ENCODE data around the gene CGAS. TPM values are rescaled to one million over a fixed set of nuclear protein-coding genes. Genes with fewer than 3 reads are reported as not detected.
"Not testable (repeated sequence)": the region's sequence is repeated elsewhere in the genome, so short reads cannot be mapped to it uniquely, and the experiment has no call there.

Gene CGAS
- polyA plus RNA-seq, 3 donors: 0.81 to 5.1 (median 2.7) TPM

GRCh38 chr6:73413102-73413501 is 39.0 kb downstream of the CGAS start:
- H3K27ac ChIP-seq (ENCODE audit: low read depth, low read length): no peak overlapping the region
- WGBS, 3 donors: 94 to 100% (median 99%) methylated on average over 3 of the region's 3 CpGs

DNA sequence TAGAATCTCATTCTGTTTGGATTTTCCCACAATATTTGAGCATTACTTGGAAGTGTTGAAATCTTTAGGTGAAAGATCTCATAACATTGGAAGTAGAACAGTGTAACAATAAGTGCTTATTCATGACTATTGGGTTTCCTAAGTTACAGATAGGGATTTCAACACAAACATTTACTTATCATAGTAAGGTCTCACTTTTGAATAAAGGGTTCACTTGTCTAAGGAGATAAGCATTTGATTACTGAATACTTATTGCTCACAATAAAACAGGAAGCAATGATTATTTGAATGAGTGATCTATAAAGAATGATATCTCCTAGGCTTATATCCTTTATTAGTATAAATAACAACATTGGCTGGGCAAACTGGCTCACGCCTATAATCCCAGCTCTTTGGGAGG is 42.7 kb downstream of the CGAS start:
- WGBS, 3 donors: 86 to 97% (median 93%) methylated on average over 1 of the region's 1 CpG
- H3K27ac ChIP-seq (ENCODE audit: low read depth, low read length): no peak overlapping the region

- H3K27ac ChIP-seq (ENCODE audit: low read depth, low read length): no peak overlapping the region
Observed at GRCh38 chr6:73400656-73401055, 51.4 kb downstream of the CGAS start.

GRCh38 chr6:73395875-73396274 is 56.2 kb downstream of the CGAS start:
- H3K27ac ChIP-seq (ENCODE audit: low read depth, low read length): no peak overlapping the region
- 91 to 98% (median 96%) methylated on average over 10 of the region's 10 CpGs for WGBS, 3 donors

- no peak within 1 kb of the TSS for H3K27ac ChIP-seq (ENCODE audit: low read depth, low read length)
- 58 to 80% (median 73%) methylated on average over 53 to 54 of the region's 54 CpGs for WGBS, 3 donors
Observed at GRCh38 chr6:73394577-73395354, 57.3 kb downstream of the CGAS start, which contains the start of gene DDX43. Gene DDX43, plus strand, starts transcription at chr6:73394828. Its CDS starts 78 bp downstream, at chr6:73394906.

DNA sequence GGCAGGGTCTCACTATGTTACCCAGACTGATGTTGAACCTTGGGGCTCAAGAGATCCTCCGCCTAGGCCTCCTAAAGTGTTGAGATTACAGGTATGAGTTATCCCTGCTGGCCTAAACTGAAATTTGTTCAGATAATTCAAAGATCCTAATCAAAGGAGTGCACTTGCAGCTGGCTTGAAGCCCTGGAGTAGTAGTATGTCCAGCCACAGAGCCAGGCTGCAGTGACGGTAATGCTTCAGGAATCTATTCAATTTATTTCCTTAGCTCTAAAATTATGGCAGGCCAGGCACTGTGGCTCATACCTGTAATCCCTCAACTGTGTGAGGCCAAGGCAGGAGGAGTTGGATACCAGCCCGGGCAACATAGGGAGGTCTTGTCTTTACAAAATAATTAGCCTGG is 58.8 kb downstream of the CGAS start:
- no peak overlapping the region for H3K27ac ChIP-seq (ENCODE audit: low read depth, low read length)
- WGBS, 3 donors: 87 to 98% (median 91%) methylated on average over 3 of the region's 3 CpGs

DNA sequence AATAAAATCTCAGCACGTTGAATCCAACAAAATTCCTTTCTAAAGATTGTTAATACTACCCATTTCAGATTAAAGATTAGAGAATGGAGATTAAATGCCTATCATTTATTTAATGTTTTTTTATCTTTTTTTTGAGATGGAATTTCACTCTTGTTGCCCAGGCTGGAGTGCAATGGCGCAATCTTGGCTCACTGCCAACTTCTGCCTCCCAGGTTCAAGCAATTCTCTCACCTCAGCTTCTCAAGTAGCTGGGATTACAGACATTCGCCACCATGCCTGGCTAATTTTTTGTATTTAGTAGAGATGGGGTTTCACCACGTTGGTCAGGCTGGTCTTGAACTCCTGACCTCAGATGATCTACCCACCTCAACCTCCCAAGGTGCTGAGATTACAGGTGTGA is 59.9 kb downstream of the CGAS start:
- H3K27ac ChIP-seq (ENCODE audit: low read depth, low read length): not testable (repeated sequence)
- WGBS, 3 donors: 67 to 74% (median 68%) methylated on average over 4 of the region's 4 CpGs

GRCh38 chr6:73391675-73392074 is 60.4 kb downstream of the CGAS start:
- 67 to 77% (median 70%) methylated on average over 2 of the region's 2 CpGs for WGBS, 3 donors
- H3K27ac ChIP-seq (ENCODE audit: low read depth, low read length): no peak overlapping the region

DNA sequence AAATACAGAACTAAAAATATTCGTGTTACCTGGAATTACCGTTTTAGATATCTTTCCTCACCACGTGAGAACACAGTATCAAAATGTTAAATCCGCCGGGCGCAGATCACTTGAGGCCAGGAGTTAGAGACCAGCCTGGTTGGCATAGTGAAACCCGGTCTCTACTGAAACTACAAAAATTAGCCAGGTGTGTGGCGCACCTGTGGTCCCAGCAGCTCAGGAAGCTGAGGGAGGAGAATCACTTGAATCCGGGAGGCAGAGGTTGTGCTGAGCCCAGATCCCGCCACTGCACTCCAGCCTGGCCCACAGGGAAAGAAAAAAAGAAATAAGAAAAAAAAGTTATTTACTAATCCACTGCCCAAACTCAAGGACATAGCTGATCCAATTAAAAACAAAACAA is 62.2 kb downstream of the CGAS start:
- 74 to 87% (median 85%) methylated on average over 10 of the region's 10 CpGs for WGBS, 3 donors

GRCh38 chr6:73388800-73389512 is 63.1 kb downstream of the CGAS start:
- H3K27ac ChIP-seq (ENCODE audit: low read depth, low read length): no peak overlapping the region
- WGBS, 3 donors: 1 to 3% (median 1%) methylated on average over 38 of the region's 38 CpGs

More for the DNA sequence above, 62.2 kb downstream of the CGAS start:
- H3K27ac ChIP-seq (ENCODE audit: low read depth, low read length): no peak overlapping the region

DNA sequence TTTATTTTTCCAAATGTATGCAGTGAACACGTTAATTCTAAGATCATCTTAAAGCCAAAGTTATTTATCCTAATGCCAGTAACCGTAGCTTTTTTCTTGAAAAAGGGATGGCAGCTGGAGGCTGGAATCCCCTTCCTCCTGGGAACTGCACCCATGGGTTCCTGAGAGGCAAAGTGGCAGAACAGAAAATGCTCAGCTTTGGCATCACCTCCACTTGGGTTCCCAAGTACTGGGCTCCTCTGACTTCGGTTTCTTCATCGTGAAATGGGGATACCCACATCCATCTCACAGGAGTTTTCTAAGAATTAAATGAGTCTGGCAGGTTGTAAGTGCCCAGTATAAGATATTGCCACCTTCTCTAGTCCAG is 63.7 kb downstream of the CGAS start:
- WGBS, 3 donors: 32 to 46% (median 36%) methylated on average over 4 of the region's 4 CpGs
- H3K27ac ChIP-seq (ENCODE audit: low read depth, low read length): no peak overlapping the region

GRCh38 chr6:73382462-73383113 is 69.5 kb downstream of the CGAS start:
- WGBS, 3 donors: 87 to 90% (median 88%) methylated on average over 6 of the region's 6 CpGs
- no peak overlapping the region for H3K27ac ChIP-seq (ENCODE audit: low read depth, low read length)

- WGBS, 3 donors: 90 to 95% (median 95%) methylated on average over 10 of the region's 10 CpGs
Observed at GRCh38 chr6:73381531-73381930, 70.6 kb downstream of the CGAS start.

DNA sequence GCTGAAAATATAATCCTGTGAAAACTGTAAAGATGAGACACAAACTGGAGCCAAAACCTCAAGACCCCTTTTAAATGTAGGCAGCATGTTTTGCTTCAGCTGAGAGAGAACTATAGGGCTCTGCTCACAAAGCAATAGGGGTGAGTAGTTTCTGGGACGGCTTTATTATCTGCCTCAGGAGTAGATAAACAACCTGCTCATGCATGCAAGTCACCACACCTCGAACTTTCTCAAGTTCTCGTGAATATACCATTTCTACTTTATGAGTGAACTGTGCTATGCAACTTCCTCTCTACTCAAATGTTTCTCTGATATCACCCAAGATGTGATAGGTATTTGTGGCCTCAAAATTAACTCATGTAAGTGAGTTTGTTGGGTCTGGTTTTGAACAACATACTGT is 74.9 kb downstream of the CGAS start:
- no peak overlapping the region for H3K27ac ChIP-seq (ENCODE audit: low read depth, low read length)
- WGBS, 3 donors: 34 to 71% (median 63%) methylated on average over 3 of the region's 3 CpGs

More at GRCh38 chr6:73381531-73381930, 70.6 kb downstream of the CGAS start:
- H3K27ac ChIP-seq (ENCODE audit: low read depth, low read length): not testable (repeated sequence)

GRCh38 chr6:73375216-73375615 is 76.9 kb downstream of the CGAS start:
- H3K27ac ChIP-seq (ENCODE audit: low read depth, low read length): no peak overlapping the region
- 71 to 88% (median 80%) methylated on average over 1 of the region's 1 CpG for WGBS, 3 donors

Other genes starting within 250 kb of the CGAS start
- gene KHDC1L, start 226.8 kb downstream of the CGAS start, polyA plus RNA-seq: not detected
- 1 to 10 TPM in 2 of 3 donors, under 1 TPM in 1; 0.88 to 2.4 (median 2.0) TPM for gene KHDC1, start 189.1 kb downstream of the CGAS start, polyA plus RNA-seq
- gene DPPA5, start 98.0 kb downstream of the CGAS start, polyA plus RNA-seq: not detected
- gene KHDC3L, start 89.6 kb downstream of the CGAS start, polyA plus RNA-seq: not detected
- gene OOEP, start 82.4 kb downstream of the CGAS start, polyA plus RNA-seq: under 1 TPM in 2 of 3 donors, not detected in 1; 0.27 to 0.59 TPM
- gene DDX43, start 57.5 kb downstream of the CGAS start, polyA plus RNA-seq: 1 to 10 TPM in 1 of 3 donors, under 1 TPM in 2; 0.79 to 1.1 (median 0.86) TPM
- 10 to 100 TPM in 2 of 3 donors, 1 to 10 TPM in 1; 9.6 to 17.2 (median 11.7) TPM for gene MTO1, start 9.4 kb upstream of the CGAS start, polyA plus RNA-seq
- gene EEF1A1, start 68.7 kb upstream of the CGAS start, polyA plus RNA-seq: over 10,000 TPM in 2 of 3 donors, 1,000 to 10,000 TPM in 1; 8,558 to 14,659 (median 10,970) TPM
- gene SLC17A5, start 201.7 kb upstream of the CGAS start, polyA plus RNA-seq: 1 to 10 TPM; 6.4 to 7.6 (median 6.5) TPM
- 1 to 10 TPM in 2 of 3 donors, under 1 TPM in 1; 0.24 to 3.7 (median 1.7) TPM for gene CD109, start 243.9 kb upstream of the CGAS start, polyA plus RNA-seq